ENCODE results near the gene ZNF79. TPM values are rescaled to one million over a fixed set of nuclear protein-coding genes. Genes with fewer than 3 reads are reported as not detected.

Gene ZNF79
- total RNA-seq, 2 experiments from 2014 or later, result 12.5 to 12.7 TPM

DNA sequence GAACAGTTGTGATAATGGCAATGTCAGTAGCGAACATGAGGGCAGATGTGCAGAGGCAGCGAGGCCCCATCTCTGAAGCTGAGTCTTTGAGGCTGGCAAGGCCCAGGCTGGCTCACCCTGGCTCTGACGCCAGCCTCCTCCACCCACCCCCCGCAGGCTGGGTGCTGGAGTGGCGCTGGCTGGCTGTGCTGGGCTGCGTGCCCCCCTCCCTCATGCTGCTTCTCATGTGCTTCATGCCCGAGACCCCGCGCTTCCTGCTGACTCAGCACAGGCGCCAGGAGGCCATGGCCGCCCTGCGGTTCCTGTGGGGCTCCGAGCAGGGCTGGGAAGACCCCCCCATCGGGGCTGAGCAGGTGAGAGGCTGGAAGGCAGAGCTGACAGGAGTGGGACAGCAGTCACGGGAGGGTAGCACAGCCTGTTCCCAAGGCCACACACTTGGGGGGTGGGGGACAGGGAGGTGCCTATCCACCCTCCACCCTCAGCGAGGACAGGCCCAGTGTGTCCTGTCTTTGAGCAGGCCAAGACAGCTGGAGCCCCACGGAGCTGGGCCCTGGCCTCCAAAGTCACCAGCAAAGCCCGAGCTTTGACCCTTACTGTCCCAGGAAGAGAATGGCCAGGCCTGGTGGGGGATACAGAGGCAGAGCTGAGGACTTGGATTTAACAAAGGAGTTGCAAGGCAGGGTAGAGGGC is 21.6 kb upstream of the ZNF79 start:
- ChIA-PET POLR2A (interaction anchor here (0.6 kb wide), 1 partner anchor 389 kb away, joined by 4 read pairs; no protein-coding TSS in a partner anchor), CTCF (no interaction called here)
- DNase-seq, result no peak
- Mint-ChIP-seq H3K36me3 (ENCODE audit: low read depth) (no peaks in the 10 kb centered on the region), H3K27me3 (peaks cover 8% of the 10 kb centered on the region), H3K9me3 (no peaks in the 10 kb centered on the region), H3K27ac (no peak overlapping the region), H3K4me3 (no peak overlapping the region), H3K4me1 (peaks cover 7% of the 10 kb centered on the region)

DNA sequence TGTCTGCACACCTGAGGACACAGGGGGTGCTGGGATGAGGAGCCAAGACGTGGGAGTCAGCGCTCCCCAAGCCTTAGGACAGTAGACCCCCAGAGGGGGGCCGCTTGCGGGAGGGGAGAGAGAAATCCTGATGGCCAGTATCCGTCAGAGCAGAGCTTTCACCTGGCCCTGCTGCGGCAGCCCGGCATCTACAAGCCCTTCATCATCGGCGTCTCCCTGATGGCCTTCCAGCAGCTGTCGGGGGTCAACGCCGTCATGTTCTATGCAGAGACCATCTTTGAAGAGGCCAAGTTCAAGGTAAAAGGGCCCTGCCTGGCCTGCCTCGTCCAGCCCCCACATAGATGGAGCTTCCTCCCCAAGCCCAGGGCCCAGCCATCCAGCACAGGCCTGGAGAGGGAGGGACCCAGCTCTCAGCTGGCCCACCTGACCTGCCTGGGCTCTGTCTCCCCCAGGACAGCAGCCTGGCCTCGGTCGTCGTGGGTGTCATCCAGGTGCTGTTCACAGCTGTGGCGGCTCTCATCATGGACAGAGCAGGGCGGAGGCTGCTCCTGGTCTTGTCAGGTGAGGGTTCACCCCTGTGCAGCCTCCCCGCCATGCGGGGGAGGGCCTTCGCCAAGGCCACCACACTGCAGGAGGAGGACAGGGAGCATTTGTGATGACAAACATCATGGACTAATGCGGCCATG is 20.5 kb upstream of the ZNF79 start:
- Mint-ChIP-seq H3K27ac (no peak overlapping the region), H3K4me3 (no peak overlapping the region), H3K4me1 (no peaks in the 10 kb centered on the region), H3K9me3 (no peaks in the 10 kb centered on the region), H3K27me3 (peaks cover under 1% of the 10 kb centered on the region), H3K36me3 (ENCODE audit: low read depth) (no peaks in the 10 kb centered on the region)
- POLR2A ChIA-PET, result no interaction called here
- DNase-seq, result no peak
- CTCF ChIA-PET, result no interaction called here

DNA sequence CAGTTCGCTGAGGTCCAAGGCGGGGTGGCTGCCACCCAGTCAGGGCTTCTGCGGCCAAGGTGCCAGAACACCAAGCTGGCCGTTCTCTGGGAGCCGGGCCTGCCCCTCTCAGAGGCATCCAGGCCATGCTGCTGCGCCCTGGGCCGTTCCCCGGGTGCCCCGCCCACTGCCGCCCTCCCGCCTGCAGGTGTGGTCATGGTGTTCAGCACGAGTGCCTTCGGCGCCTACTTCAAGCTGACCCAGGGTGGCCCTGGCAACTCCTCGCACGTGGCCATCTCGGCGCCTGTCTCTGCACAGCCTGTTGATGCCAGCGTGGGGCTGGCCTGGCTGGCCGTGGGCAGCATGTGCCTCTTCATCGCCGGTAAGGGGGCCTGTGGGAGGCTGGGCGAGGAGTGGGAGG is 19.6 kb upstream of the ZNF79 start:
- ChIA-PET CTCF (no interaction called here), POLR2A (no interaction called here)
- no peak overlapping the region for H3K27ac Mint-ChIP-seq
- no peak for DNase-seq
- no peaks in the 10 kb centered on the region for H3K9me3 Mint-ChIP-seq
- no peaks in the 10 kb centered on the region for H3K4me1 Mint-ChIP-seq
- H3K27me3 Mint-ChIP-seq, result no peaks in the 10 kb centered on the region
- H3K4me3 Mint-ChIP-seq, result no peak overlapping the region
- no peaks in the 10 kb centered on the region for H3K36me3 Mint-ChIP-seq (ENCODE audit: low read depth)

DNA sequence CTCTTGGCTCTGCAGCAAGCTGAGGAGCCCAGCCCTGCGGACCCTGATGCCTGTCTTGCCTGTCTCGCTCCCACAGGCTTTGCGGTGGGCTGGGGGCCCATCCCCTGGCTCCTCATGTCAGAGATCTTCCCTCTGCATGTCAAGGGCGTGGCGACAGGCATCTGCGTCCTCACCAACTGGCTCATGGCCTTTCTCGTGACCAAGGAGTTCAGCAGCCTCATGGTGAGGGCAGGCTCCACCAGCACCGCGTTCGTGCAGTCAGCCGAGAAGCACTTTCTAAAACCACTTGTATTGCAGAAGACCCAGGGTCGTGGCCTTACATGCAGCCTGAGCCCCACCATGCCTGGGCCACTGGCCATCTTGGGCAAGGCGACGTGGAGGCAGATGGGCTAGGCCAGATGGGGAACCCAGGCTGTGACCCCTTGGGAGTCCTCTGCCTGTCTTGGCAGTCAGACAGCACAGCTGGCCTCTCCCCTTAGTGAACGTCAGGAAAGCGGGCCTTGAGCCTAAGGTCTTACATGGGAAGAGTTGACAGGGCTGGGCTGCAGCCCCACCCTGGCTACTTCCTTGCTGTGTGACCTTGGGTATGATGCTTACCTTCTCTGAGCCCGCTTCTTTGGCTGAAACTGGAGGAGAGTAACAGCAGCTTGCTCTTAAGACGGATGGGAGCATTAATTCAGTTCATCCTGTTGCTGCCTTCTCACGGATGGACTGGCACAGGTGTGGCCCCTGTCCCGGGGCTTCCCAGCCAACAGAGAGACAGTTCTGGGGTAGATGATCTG is 18.6 kb upstream of the ZNF79 start:
- CTCF ChIA-PET, result no interaction called here
- POLR2A ChIA-PET, result no interaction called here
- H3K4me1 Mint-ChIP-seq, result no peaks in the 10 kb centered on the region

DNA sequence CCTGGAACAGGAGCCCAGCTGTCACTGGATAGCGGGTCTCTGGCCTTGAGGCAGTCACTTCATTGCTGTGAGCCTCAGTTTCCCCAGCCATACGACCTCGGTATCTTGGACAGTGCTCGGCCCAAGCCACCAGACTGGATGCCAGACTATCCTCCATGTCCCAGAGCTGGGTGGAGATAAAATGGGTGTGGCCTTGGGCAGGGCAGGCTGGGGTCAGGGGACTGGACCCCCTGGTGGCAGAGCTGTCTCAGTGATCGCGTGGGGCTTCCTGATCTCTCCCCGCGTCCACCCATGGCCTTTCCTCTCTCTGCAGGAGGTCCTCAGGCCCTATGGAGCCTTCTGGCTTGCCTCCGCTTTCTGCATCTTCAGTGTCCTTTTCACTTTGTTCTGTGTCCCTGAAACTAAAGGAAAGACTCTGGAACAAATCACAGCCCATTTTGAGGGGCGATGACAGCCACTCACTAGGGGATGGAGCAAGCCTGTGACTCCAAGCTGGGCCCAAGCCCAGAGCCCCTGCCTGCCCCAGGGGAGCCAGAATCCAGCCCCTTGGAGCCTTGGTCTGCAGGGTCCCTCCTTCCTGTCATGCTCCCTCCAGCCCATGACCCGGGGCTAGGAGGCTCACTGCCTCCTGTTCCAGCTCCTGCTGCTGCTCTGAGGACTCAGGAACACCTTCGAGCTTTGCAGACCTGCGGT is 17.2 kb upstream of the ZNF79 start:
- ChIA-PET CTCF (interaction anchor here (0.7 to 1.1 kb wide), 3 partner anchors 8 to 140 kb away, joined by 3 to 7 read pairs (median 3); partner anchors contain the start of gene SLC2A8), POLR2A (no interaction called here)
- no peak overlapping the region for H3K27ac Mint-ChIP-seq
- peaks cover 2% of the 10 kb centered on the region for H3K27me3 Mint-ChIP-seq
- H3K9me3 Mint-ChIP-seq, result no peaks in the 10 kb centered on the region
- DNase-seq, result no peak
- H3K4me3 Mint-ChIP-seq, result no peak overlapping the region
- no peaks in the 10 kb centered on the region for H3K36me3 Mint-ChIP-seq (ENCODE audit: low read depth)
- peaks cover 2% of the 10 kb centered on the region for H3K4me1 Mint-ChIP-seq

More for the DNA sequence above, 18.6 kb upstream of the ZNF79 start:
- Mint-ChIP-seq H3K27me3 (no peaks in the 10 kb centered on the region), H3K9me3 (no peaks in the 10 kb centered on the region), H3K36me3 (ENCODE audit: low read depth) (no peaks in the 10 kb centered on the region), H3K4me3 (no peak overlapping the region), H3K27ac (no peak overlapping the region)
- no peak for DNase-seq

DNA sequence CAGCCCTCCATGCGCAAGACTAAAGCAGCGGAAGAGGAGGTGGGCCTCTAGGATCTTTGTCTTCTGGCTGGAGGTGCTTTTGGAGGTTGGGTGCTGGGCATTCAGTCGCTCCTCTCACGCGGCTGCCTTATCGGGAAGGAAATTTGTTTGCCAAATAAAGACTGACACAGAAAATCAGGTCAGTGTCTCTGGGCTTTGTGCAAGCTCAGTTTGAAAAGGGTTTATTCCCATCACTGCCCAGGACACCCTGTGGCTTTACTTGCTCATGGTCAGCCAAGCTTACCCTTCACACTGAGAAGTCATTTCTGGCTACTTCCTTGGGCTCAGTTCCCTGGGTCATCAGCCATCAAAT is 16.7 kb upstream of the ZNF79 start:
- Mint-ChIP-seq H3K4me1 (peaks cover 2% of the 10 kb centered on the region), H3K9me3 (no peaks in the 10 kb centered on the region), H3K27me3 (peaks cover 4% of the 10 kb centered on the region), H3K27ac (no peak overlapping the region), H3K36me3 (ENCODE audit: low read depth) (no peaks in the 10 kb centered on the region), H3K4me3 (no peak overlapping the region)
- ChIA-PET CTCF (interaction anchor here (0.7 to 1.1 kb wide), 3 partner anchors 8 to 141 kb away, joined by 3 to 7 read pairs (median 3); partner anchors contain the start of gene SLC2A8), POLR2A (no interaction called here)
- DNase-seq, result no peak

DNA sequence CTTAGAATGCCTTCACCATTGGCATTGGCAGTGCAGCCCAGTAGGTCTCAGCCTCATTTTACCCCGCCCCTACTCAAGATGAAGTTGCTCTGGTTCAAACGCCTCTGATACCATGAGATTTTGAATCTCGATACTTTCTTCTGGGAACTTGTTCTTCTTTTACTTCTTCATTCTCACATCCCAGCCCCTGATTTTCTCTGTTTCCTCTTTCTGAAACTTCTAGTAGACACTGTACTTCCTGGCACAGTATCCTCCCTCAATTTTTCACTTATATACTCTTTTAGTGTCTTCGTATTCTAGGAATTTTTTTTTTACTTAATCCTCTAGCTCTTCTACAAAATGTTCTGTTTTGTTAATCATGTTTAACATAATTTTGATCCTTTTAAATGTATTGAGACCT is 13.1 kb upstream of the ZNF79 start:
- peaks cover 2% of the 10 kb centered on the region for H3K4me1 Mint-ChIP-seq
- no peak overlapping the region for H3K27ac Mint-ChIP-seq
- CTCF ChIA-PET, result interaction anchor here (0.7 kb wide), 1 partner anchor 167 kb away, joined by 3 read pairs; no protein-coding TSS in a partner anchor
- DNase-seq, result no peak
- no peaks in the 10 kb centered on the region for H3K36me3 Mint-ChIP-seq (ENCODE audit: low read depth)
- peaks cover 4% of the 10 kb centered on the region for H3K27me3 Mint-ChIP-seq
- POLR2A ChIA-PET, result no interaction called here
- no peak overlapping the region for H3K4me3 Mint-ChIP-seq
- no peaks in the 10 kb centered on the region for H3K9me3 Mint-ChIP-seq

DNA sequence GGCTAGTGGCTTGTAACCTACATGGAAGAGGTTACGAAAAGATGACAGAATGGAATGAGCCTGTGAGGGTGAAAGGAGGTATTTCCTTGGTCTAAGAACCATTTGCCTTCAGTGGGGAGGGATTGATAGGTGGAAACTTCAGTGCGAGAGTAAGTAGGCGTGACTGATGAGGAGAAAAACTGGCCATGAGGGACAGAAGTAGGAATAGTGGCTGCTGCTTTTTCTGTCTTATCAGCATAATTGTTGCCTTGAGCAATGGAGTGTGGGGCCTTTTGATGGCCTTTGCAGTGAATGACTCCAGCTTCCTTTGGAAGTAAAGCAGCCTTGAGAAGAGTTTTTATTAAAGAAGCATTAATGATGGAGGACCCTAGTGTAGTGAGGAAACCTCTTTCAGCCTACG is 9.0 kb upstream of the ZNF79 start:
- H3K27me3 Mint-ChIP-seq, result peaks cover 4% of the 10 kb centered on the region
- no peaks in the 10 kb centered on the region for H3K36me3 Mint-ChIP-seq (ENCODE audit: low read depth)
- no peaks in the 10 kb centered on the region for H3K9me3 Mint-ChIP-seq
- peaks cover 10% of the 10 kb centered on the region for H3K4me1 Mint-ChIP-seq
- no peak for DNase-seq
- no peak overlapping the region for H3K4me3 Mint-ChIP-seq
- H3K27ac Mint-ChIP-seq, result no peak overlapping the region
- POLR2A ChIA-PET, result interaction anchor here (1.1 kb wide), 2 partner anchors 9 to 36 kb away, joined by 3 to 5 read pairs; partner anchors contain the start of genes LRSAM1, RPL12 and ZNF79
- CTCF ChIA-PET, result interaction anchor here (0.6 to 1.1 kb wide), 2 partner anchors 18 to 524 kb away, joined by 3 to 4 read pairs; partner anchors contain the start of gene SLC2A8

DNA sequence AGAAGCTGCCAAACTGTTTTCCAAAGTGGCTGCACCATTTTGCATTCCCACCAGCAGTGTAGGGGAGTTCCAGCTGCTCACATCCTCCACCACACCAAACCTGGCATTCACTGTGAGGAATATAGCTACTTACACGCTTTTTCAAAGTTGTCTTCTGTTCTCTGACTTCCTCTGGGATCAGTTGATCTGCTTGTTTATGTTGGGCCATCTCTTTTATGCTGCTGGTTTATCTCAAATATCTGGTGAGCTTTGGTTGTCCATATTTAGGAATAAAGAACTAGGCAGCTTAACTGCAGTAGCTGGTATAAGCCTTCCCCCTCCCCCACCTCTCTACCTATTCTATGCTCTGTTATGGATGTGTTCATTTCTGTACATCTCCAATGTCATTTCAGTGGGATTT is 8.5 kb upstream of the ZNF79 start:
- H3K27me3 Mint-ChIP-seq, result peaks cover 4% of the 10 kb centered on the region
- H3K27ac Mint-ChIP-seq, result no peak overlapping the region
- no peaks in the 10 kb centered on the region for H3K9me3 Mint-ChIP-seq
- H3K4me1 Mint-ChIP-seq, result peaks cover 10% of the 10 kb centered on the region
- CTCF ChIA-PET, result interaction anchor here (0.6 to 1.1 kb wide), 2 partner anchors 19 to 525 kb away, joined by 3 to 4 read pairs; partner anchors contain the start of gene SLC2A8
- H3K36me3 Mint-ChIP-seq (ENCODE audit: low read depth), result no peaks in the 10 kb centered on the region
- no peak overlapping the region for H3K4me3 Mint-ChIP-seq
- POLR2A ChIA-PET, result interaction anchor here (1.1 kb wide), 2 partner anchors 8 to 35 kb away, joined by 3 to 5 read pairs; partner anchors contain the start of genes LRSAM1, RPL12 and ZNF79
- no peak for DNase-seq

DNA sequence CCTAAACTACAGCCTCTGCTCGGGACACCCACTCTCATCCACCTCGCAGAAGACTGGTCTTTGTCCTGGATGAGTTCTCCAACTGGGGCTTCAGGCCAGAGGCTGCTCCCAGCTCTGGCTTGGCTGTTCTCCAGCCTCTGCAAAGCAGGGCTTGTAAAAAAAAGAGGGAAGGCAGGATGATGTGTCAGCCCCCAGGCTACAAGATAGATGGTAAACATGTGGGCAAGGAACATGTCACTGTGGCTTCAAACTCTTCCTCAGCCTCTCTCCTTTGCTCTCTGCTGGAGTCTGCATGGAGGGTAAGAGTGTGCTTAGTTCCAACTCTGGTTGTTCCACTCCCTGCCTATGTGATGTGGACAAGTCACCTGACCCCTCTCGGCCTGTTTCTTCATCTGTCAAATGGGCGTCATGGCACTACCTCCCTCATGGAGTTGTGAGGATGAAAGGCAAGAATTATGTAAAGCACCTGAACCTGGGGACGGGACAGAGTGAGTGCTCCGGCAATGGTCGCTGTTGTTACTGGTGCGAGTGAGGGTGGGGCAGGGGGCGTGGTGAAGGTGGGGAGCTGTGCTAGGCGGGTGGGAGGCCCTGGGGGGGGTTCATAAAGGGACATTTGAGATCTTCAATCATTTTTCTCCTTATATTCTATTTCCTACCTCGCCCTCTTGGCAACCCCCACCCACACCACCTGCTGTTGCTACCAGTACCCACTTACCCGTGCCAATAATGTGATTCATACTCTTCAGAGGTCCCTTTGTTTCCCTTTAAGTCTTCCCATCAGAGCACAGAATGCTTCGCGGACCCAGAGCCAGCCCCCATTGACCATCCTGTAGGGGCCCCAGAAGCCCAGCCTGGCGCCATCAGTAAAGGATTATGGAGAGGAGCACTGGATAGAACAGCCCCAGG is 6.8 kb upstream of the ZNF79 start:
- Mint-ChIP-seq H3K4me3 (no peak overlapping the region), H3K4me1 (peaks cover 8% of the 10 kb centered on the region), H3K27ac (no peak overlapping the region), H3K9me3 (no peaks in the 10 kb centered on the region), H3K27me3 (peaks cover under 1% of the 10 kb centered on the region), H3K36me3 (ENCODE audit: low read depth) (no peaks in the 10 kb centered on the region)
- POLR2A ChIA-PET, result interaction anchor here (1.0 to 2.4 kb wide), 3 partner anchors 21 to 33 kb away, joined by 3 to 12 read pairs (median 3); partner anchors contain the start of genes LRSAM1 and RPL12
- DNase-seq, result no peak
- CTCF ChIA-PET, result interaction anchor here (0.6 to 1.5 kb wide), 4 partner anchors 21 to 203 kb away, joined by 4 to 7 read pairs (median 5); partner anchors contain the start of gene SLC2A8

DNA sequence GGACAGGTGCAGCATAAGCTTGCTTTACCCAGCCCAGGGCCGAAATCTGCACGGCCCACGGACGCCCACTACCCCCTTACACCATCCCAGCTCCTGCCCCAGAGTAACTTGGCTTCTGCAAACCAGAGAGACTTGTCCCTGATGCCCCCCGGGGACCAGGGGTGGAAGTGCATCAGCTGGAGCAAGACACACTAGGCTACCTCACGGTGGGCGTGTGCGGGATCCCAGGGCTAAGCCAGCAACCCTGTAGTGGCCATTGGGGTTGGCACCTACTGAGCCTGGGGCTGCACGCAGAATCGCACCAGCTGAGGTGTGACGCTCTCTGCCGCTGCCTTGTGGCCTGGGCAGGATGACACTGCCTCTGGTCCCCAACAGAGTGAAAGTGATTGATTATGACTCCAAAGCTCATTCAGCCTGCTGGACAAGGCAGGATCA is 6.1 kb upstream of the ZNF79 start:
- Mint-ChIP-seq H3K4me1 (peaks cover 14% of the 10 kb centered on the region), H3K27ac (no peak overlapping the region), H3K36me3 (ENCODE audit: low read depth) (no peaks in the 10 kb centered on the region), H3K4me3 (no peak overlapping the region), H3K27me3 (no peaks in the 10 kb centered on the region), H3K9me3 (no peaks in the 10 kb centered on the region)
- ChIA-PET CTCF (interaction anchor here (0.6 to 1.5 kb wide), 4 partner anchors 21 to 203 kb away, joined by 4 to 7 read pairs (median 5); partner anchors contain the start of gene SLC2A8), POLR2A (interaction anchor here (1.0 to 2.4 kb wide), 3 partner anchors 22 to 33 kb away, joined by 3 to 12 read pairs (median 3); partner anchors contain the start of genes LRSAM1 and RPL12)
- DNase-seq, result peak; percentile 53
